H1 (cell line): Measurements from ENCODE around the gene MSL3B.

Experiments
- BRCA1 ChIP-seq: IDR thresholded peaks from 2 replicates; pipeline ENCODE4 v1.6.1; 2012; ENCODE audit warnings: low read depth, low read length, improper control_type of control experiment
- CEBPB ChIP-seq: IDR thresholded peaks from 2 replicates; pipeline ENCODE4 v1.6.1; 2012; ENCODE audit warnings: low read depth, low read length
- CHD7 ChIP-seq: fragments of 300-600 bp; sonication (generic); IDR thresholded peaks from 2 replicates; pipeline ENCODE4 v1.7.1; 2012; ENCODE audit warnings: low read length, moderate library complexity, mild to moderate bottlenecking, inconsistent platforms; ENCODE audit not compliant: insufficient replicate concordance
- EZH2 ChIP-seq: fragments of 200-600 bp; sonication (generic); IDR thresholded peaks from 2 replicates; pipeline ENCODE4 v1.7.1; 2012; ENCODE audit warnings: low read depth, mild to moderate bottlenecking, moderate library complexity, low read length, inconsistent platforms; ENCODE audit not compliant: severe bottlenecking
- GABPA ChIP-seq: IDR thresholded peaks from 2 replicates; pipeline ENCODE4 v1.6.1; 2011; ENCODE audit warnings: mild to moderate bottlenecking, low read length, moderate library complexity, borderline replicate concordance; ENCODE audit not compliant: insufficient read depth
- JUN ChIP-seq: IDR thresholded peaks from 2 replicates; pipeline ENCODE4 v1.6.1; 2011; ENCODE audit warnings: low read depth, mild to moderate bottlenecking, improper control_type of control experiment, low read length
- PHF8 ChIP-seq: fragments of 200-600 bp; sonication (generic); conservative IDR thresholded peaks from 2 replicates; pipeline ENCODE4 v1.7.1; 2012; ENCODE audit warnings: low read depth, mild to moderate bottlenecking, inconsistent platforms, low read length, moderate library complexity
- TF ChIP-seq, protein P1 (sequence below), 3 experiments: IDR thresholded peaks; 1 replicate in 2 of 3; 2 replicates in 1 of 3; pipeline versions ENCODE4 v1.5.1 to v1.6.1; 2011; ENCODE audit warnings: low read length in 3 of 3, mild to moderate bottlenecking in 3 of 3, inconsistent platforms in 2 of 3, low read depth in 1 of 3, moderate library complexity in 1 of 3; ENCODE audit not compliant: insufficient read depth in 1 of 3; ENCODE audit errors: control extremely low read depth in 1 of 3

- TF ChIP-seq, protein P1, sequence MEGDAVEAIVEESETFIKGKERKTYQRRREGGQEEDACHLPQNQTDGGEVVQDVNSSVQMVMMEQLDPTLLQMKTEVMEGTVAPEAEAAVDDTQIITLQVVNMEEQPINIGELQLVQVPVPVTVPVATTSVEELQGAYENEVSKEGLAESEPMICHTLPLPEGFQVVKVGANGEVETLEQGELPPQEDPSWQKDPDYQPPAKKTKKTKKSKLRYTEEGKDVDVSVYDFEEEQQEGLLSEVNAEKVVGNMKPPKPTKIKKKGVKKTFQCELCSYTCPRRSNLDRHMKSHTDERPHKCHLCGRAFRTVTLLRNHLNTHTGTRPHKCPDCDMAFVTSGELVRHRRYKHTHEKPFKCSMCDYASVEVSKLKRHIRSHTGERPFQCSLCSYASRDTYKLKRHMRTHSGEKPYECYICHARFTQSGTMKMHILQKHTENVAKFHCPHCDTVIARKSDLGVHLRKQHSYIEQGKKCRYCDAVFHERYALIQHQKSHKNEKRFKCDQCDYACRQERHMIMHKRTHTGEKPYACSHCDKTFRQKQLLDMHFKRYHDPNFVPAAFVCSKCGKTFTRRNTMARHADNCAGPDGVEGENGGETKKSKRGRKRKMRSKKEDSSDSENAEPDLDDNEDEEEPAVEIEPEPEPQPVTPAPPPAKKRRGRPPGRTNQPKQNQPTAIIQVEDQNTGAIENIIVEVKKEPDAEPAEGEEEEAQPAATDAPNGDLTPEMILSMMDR (IDR thresholded peaks at IDR 0.05; ENCODE audit: control extremely low read depth in 1 of 3, insufficient read depth in 1 of 3, low read depth in 1 of 3, low read length in 3 of 3): peak in 2 of 3 experiments; percentile 29 to 43; a peak in 2 of 4 replicates
- no peak for TF ChIP-seq BRCA1
- no peak for TF ChIP-seq EZH2
- no peak for TF ChIP-seq CEBPB
- no peak for TF ChIP-seq PHF8
- no peak for TF ChIP-seq JUN
- TF ChIP-seq CHD7: no peak
- no peak for TF ChIP-seq GABPA
Observed at GRCh38 chr2:233915128-233915527, 46.9 kb upstream of the MSL3B start.
